ENCODE measurements around the gene OPN4. TPM values are rescaled to one million over a fixed set of nuclear protein-coding genes. Genes with fewer than 3 reads are reported as not detected.
A peak's percentile ranks its signal among the peaks of the same experiment; 100 is the strongest.

Gene OPN4
- total and polyA plus RNA-seq, 2 of the 8 experiments (the other 6 are each of a cell fraction or from before 2014, with no cell fraction given), result not detected

- no peak for TF ChIP-seq USF2 (IDR thresholded peaks at IDR 0.05; ENCODE audit: low read length)
- TF ChIP-seq EP300 (IDR thresholded peaks at IDR 0.05; ENCODE audit: borderline replicate concordance in 1 of 2, low read depth in 2 of 2, low read length in 2 of 2), result no peak
- no peak for TF ChIP-seq NANOG (IDR thresholded peaks at IDR 0.05; ENCODE audit: insufficient read depth, low read depth, low read length, poor library complexity, severe bottlenecking)
- TF ChIP-seq BCL11A (IDR thresholded peaks at IDR 0.05; ENCODE audit: low read depth in 2 of 2, low read length in 2 of 2), result no peak
- TF ChIP-seq FOSL1 (IDR thresholded peaks at IDR 0.05; ENCODE audit: insufficient read depth, low read depth, low read length), result no peak
- no peak for TF ChIP-seq KDM5A (IDR thresholded peaks at IDR 0.05; ENCODE audit: low read length)
- TF ChIP-seq SP1 (IDR thresholded peaks at IDR 0.05; ENCODE audit: low read depth, low read length), result no peak
- TF ChIP-seq CHD1 (IDR thresholded peaks at IDR 0.05; ENCODE audit: low read depth, low read length), result no peak
- 0 out of 2 replicates have a peak, but pooled peaks have one; percentile 33 for TF ChIP-seq E2F6 (IDR thresholded peaks at IDR 0.05)
- TF ChIP-seq CTCF (IDR thresholded peaks at IDR 0.05; ENCODE audit: control extremely low read depth in 1 of 3, insufficient read depth in 1 of 3, low read depth in 1 of 3, low read length in 3 of 3), result peak; percentile 68 to 97 (median 80)
- peak; percentile 54; the same call in 1 of the 2 replicates for TF ChIP-seq YY1 (IDR thresholded peaks at IDR 0.05; ENCODE audit: low read depth, low read length)
Measured at GRCh38 chr10:86710987-86711512, 56.7 kb downstream of the OPN4 start (continued).

All from H1 (cell line).